ENCODE results near the gene MORN5.

- no peak for TF ChIP-seq EZH2 (IDR thresholded peaks at IDR 0.05; ENCODE audit: insufficient read depth, poor library complexity, severe bottlenecking)
- no peak for TF ChIP-seq EZH2phosphoT487 (IDR thresholded peaks at IDR 0.05; ENCODE audit: insufficient read depth, low read depth)
These were observed 34.0 kb upstream of the MORN5 start for GRCh38 chr9:122125509-122126330.

Measured in GM23248 (cell line).